Astrocyte of the spinal cord (primary cell): ENCODE results near the gene ATPAF1.
"Not testable (repeated sequence)": the region's sequence is repeated elsewhere in the genome, so short reads cannot be mapped to it uniquely, and the experiment has no call there.

Source experiments
- DNase-seq: peaks from one replicate; pipeline ENCODE4 v3.0.0; 2011; ENCODE audit warnings: low read depth, low spot score
- H3K4me3 ChIP-seq: 2 replicates; pipeline ENCODE4 v1.5.1; 2011; ENCODE audit warnings: low read depth, mild to moderate bottlenecking, low read length, moderate library complexity
- CTCF ChIP-seq: IDR thresholded peaks from 2 replicates; pipeline ENCODE4 v1.5.1; 2012; ENCODE audit warnings: low read depth, mild to moderate bottlenecking, low read length, inconsistent platforms
- in situ Hi-C: cut with HindIII; loops from 2 replicates; pipeline ENCODE4 v1.10.0; 2017; ENCODE audit warnings: low sequenced_read_pairs

ATPAF1 gene

DNA sequence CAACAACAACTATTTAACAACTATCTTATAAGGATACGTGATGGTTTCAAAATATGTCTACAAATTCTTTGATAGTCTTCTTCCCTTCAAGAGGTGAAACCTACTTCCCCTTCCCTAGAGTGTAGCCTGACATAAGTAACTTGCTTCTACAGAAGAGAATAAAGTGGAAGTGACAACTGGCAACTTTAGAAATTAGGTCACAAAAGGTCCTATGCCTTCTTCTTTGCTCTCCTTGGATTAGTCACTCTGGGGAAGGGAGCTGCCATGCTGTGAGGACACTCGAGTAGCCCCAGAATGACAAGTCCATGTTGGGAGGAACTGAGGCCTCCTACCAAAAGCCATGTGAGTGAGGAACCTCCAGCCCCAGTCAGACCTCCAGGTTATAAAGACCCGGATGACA is 31.5 kb upstream of the ATPAF1 start:
- in situ Hi-C loops, result no loop called here
- TF ChIP-seq CTCF, result no peak
- H3K4me3 ChIP-seq, result no peak overlapping the region
- DNase-seq, result no peak

GRCh38 chr1:46697053-46697452 is 28.9 kb upstream of the ATPAF1 start:
- H3K4me3 ChIP-seq, result no peak overlapping the region
- no peak for TF ChIP-seq CTCF
- DNase-seq, result no peak
- in situ Hi-C loops, result no loop called here

- in situ Hi-C loops, result not testable (repeated sequence)
These were observed 26.5 kb upstream of the ATPAF1 start for GRCh38 chr1:46694676-46695075.

GRCh38 chr1:46692811-46693770 is 24.9 kb upstream of the ATPAF1 start:
- no peak for TF ChIP-seq CTCF
- in situ Hi-C loops, result no loop called here
- no peak for DNase-seq
- H3K4me3 ChIP-seq, result no peak overlapping the region

More at GRCh38 chr1:46694676-46695075, 26.5 kb upstream of the ATPAF1 start:
- not testable (repeated sequence) for DNase-seq, H3K4me3 ChIP-seq

GRCh38 chr1:46691997-46692790 is 24.0 kb upstream of the ATPAF1 start:
- TF ChIP-seq CTCF, result peak; percentile 12
- DNase-seq, result no peak
- no peak overlapping the region for H3K4me3 ChIP-seq
- in situ Hi-C loops, result no loop called here

DNA sequence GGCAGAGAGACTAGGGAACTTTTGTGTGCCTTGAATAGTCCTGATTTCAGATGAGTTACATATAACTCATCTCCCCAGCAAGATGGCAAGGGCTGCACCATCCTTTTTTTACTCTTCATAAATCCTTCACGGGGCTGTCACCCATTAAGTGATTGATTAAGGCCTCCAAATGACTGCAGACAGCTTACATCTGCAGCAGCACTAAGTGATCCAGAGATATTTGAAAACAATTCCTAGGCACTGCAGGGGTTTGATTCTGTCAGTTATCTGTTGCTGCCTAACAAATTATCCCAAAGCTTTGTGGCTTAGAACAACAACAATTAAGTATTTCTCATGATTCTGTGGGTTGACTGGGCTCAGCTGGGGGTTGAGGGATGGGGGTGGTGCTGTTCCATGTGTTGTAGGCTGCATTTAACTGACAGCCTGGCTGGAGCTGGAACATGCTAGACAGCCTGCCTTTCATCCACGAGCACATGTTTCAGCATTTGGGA is 22.8 kb upstream of the ATPAF1 start:
- in situ Hi-C loops, result no loop called here
- TF ChIP-seq CTCF, result no peak
- DNase-seq, result no peak
- H3K4me3 ChIP-seq, result no peak overlapping the region
